Type B pancreatic cell (in vitro differentiated cells): ENCODE data around the gene CCDC187. TPM values are rescaled to one million over a fixed set of nuclear protein-coding genes. Genes with fewer than 3 reads are reported as not detected.

ENCODE experiments used
- DNase-seq: peaks from one replicate; pipeline ENCODE4 v3.0.0; 2021; ENCODE audit warnings: mixed read lengths; ENCODE audit not compliant: unreplicated experiment; ENCODE audit errors: extremely low spot score
- H3K27ac Mint-ChIP-seq: 2 replicates; pipeline ENCODE4 v1.8.0; 2021; ENCODE audit warnings: mild to moderate bottlenecking, mixed read lengths
- H3K27me3 Mint-ChIP-seq: 2 replicates; pipeline ENCODE4 v1.8.0; 2021; ENCODE audit warnings: mixed read lengths
- H3K36me3 Mint-ChIP-seq: 2 replicates; pipeline ENCODE4 v1.8.0; 2021; ENCODE audit warnings: mixed read lengths
- H3K4me1 Mint-ChIP-seq: one replicate; pipeline ENCODE4 v1.8.0; 2021; ENCODE audit warnings: mixed read lengths; ENCODE audit not compliant: unreplicated experiment
- H3K4me3 Mint-ChIP-seq: 2 replicates; pipeline ENCODE4 v1.8.0; 2021; ENCODE audit warnings: mild to moderate bottlenecking, mixed read lengths
- H3K9me3 Mint-ChIP-seq: 2 replicates; pipeline ENCODE4 v1.8.0; 2021; ENCODE audit warnings: mixed read lengths
- CTCF ChIP-seq: fragments of 200-600 bp; sonication (generic); conservative IDR thresholded peaks from 2 replicates; pipeline ENCODE4 v1.5.0; 2021; ENCODE audit warnings: antibody characterized with exemption, mild to moderate bottlenecking
- total RNA-seq: library from RNA; stranded (reverse); gene quantifications from 2 replicates; pipeline ENCODE4 v1.2.1, GENCODE V29; 2021; ENCODE audit warnings: low replicate concordance

Gene CCDC187
- total RNA-seq, 1 donor from 2014 or later: 0.70 TPM

GRCh38 chr9:136341769-136342168 lies 37.9 kb upstream of the CCDC187 start:
- H3K27me3 Mint-ChIP-seq: no peaks in the 10 kb centered on the region
- DNase-seq: no peak
- no peak for TF ChIP-seq CTCF
- peaks cover 4% of the 10 kb centered on the region for H3K36me3 Mint-ChIP-seq
- H3K4me3 Mint-ChIP-seq: no peak overlapping the region
- peaks cover 5% of the 10 kb centered on the region for H3K4me1 Mint-ChIP-seq
- no peaks in the 10 kb centered on the region for H3K9me3 Mint-ChIP-seq
- H3K27ac Mint-ChIP-seq: no peak overlapping the region

GRCh38 chr9:136341042-136341655 lies 37.3 kb upstream of the CCDC187 start:
- no peak for TF ChIP-seq CTCF
- Mint-ChIP-seq H3K9me3 (no peaks in the 10 kb centered on the region), H3K4me1 (peaks cover 5% of the 10 kb centered on the region), H3K4me3 (no peak overlapping the region), H3K27ac (no peak overlapping the region), H3K27me3 (no peaks in the 10 kb centered on the region), H3K36me3 (peaks cover 4% of the 10 kb centered on the region)
- no peak for DNase-seq

- Mint-ChIP-seq H3K27ac (no peak overlapping the region), H3K4me1 (peaks cover 5% of the 10 kb centered on the region), H3K36me3 (peaks cover 4% of the 10 kb centered on the region), H3K9me3 (no peaks in the 10 kb centered on the region), H3K27me3 (no peaks in the 10 kb centered on the region), H3K4me3 (no peak overlapping the region)
- no peak for DNase-seq
- TF ChIP-seq CTCF: no peak
Measured at GRCh38 chr9:136340356-136341041, 36.6 kb upstream of the CCDC187 start.

GRCh38 chr9:136339958-136340310 lies 36.0 kb upstream of the CCDC187 start:
- H3K27me3 Mint-ChIP-seq: no peaks in the 10 kb centered on the region
- H3K4me1 Mint-ChIP-seq: peaks cover 5% of the 10 kb centered on the region
- no peak overlapping the region for H3K4me3 Mint-ChIP-seq
- DNase-seq: no peak
- peaks cover 4% of the 10 kb centered on the region for H3K36me3 Mint-ChIP-seq
- TF ChIP-seq CTCF: no peak
- no peaks in the 10 kb centered on the region for H3K9me3 Mint-ChIP-seq
- no peak overlapping the region for H3K27ac Mint-ChIP-seq

GRCh38 chr9:136339173-136339957 lies 35.5 kb upstream of the CCDC187 start:
- Mint-ChIP-seq H3K36me3 (peaks cover 4% of the 10 kb centered on the region), H3K27me3 (no peaks in the 10 kb centered on the region), H3K4me1 (peaks cover 5% of the 10 kb centered on the region), H3K9me3 (no peaks in the 10 kb centered on the region), H3K4me3 (peak overlapping the region; percentile 34), H3K27ac (peak overlapping the region; percentile 68)
- no peak for DNase-seq
- TF ChIP-seq CTCF: peak; percentile 94
